ENCODE measurements around the gene HMCN2.

- TF ChIP-seq EP300 (IDR thresholded peaks at IDR 0.05) (no peak), POLR2AphosphoS5 (IDR thresholded peaks at IDR 0.05) (no peak)
Observed at GRCh38 chr9:130242270-130243014, 23.1 kb upstream of the HMCN2 start.

Data from esophagus muscularis mucosa (tissue), 3 donors.